Measurements from ENCODE around the gene STUB1.

The STUB1 gene

DNA sequence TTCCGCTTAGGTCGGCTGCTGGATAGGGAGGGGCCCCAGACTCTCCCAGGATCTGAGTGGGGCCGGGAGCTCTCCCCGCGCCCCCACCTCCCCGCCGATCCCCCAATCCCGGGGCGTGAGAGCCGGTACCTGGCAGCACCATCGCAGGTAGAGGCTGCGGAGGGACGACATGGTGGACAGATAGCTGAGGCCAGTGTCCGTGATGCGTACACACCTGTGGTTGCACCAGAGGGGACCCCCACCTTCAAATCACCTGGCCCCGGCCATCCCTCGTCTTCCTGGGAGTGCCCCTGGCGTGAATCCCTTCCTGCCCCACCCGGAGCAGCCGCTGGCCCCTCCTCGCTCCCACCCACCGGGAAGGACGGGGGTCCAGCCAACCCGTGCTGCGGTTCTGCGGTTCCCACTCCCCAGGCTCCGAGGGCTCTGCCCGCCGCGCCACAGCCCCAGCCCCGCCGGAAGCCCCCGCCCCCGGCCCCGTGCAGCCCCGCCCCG is 14.7 kb downstream of the STUB1 start:
- no peak for DNase-seq (ENCODE audit: low spot score)

DNA sequence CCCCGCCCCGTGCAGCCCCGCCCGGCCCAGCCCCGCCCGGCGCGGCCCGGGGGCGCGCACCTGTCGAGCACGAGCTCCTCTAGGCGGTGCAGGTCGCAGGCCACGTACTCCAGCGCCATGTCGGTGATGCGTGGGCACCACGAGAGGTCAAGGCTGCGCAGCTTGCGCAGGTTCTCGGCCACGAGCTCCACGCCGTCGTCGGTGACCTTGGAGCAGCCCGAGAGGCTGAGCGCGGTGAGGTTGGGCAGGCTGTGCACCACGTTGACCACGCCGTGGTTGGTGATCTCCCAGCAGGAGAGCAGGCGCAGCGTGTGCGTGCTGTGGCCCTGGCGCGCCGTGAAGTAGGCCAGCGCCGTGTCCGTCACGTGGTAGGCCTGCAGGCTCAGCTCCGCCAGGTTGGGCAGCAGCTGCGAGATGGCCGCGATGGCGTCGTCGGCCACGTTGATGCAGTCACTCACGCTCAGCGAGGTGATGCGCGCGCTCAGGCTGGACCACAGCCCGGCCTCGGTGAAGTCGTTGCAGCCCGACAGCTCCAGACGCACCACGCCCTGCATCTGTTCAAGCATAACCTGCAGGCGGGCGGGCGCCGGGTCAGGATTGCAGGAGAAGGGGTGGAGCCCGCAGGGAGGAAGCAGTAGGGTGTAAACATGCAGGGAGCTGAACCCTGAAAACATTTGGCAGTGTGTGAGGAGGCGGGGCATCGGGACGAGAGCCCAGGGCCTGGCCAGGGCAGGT is 15.3 kb downstream of the STUB1 start:
- no peak for DNase-seq (ENCODE audit: low spot score)

DNA sequence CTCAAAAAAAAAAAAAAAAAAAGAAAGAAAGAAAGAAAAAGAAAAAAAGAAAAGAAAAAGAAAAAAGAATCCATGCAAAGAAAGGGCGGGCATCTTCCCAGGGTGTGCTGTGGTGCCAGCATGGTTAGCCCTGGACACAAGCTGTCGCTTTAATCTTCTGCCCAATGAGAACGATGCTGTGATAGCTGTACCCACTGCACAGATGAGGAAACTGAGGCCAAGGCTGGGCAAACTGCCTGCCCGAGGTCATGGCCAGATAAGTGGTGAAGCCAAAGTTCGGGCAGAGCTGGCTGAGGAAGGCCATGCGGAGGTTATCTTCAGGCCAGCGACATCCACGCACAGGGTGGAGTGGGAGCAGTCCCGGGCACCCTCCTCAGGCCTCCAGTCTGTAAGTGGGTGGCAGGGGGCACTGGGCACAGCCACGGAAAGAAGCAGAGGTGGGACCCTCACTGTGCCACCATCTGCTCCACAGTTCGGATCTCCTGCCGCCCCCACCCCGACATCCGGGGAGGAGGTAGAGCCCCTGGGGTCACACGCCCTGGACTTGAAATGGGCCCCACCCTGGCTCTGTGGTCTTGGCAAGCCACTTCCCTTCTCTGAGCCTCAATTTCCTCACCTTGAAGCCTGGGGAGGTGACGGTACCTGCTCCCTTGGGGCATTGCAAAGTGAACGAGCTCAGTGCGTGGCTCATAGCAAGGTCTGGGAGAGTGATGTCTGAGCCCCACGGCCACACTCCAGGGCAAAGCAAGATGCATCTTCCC is 18.9 kb downstream of the STUB1 start:
- DNase-seq (ENCODE audit: low spot score): no peak

DNA sequence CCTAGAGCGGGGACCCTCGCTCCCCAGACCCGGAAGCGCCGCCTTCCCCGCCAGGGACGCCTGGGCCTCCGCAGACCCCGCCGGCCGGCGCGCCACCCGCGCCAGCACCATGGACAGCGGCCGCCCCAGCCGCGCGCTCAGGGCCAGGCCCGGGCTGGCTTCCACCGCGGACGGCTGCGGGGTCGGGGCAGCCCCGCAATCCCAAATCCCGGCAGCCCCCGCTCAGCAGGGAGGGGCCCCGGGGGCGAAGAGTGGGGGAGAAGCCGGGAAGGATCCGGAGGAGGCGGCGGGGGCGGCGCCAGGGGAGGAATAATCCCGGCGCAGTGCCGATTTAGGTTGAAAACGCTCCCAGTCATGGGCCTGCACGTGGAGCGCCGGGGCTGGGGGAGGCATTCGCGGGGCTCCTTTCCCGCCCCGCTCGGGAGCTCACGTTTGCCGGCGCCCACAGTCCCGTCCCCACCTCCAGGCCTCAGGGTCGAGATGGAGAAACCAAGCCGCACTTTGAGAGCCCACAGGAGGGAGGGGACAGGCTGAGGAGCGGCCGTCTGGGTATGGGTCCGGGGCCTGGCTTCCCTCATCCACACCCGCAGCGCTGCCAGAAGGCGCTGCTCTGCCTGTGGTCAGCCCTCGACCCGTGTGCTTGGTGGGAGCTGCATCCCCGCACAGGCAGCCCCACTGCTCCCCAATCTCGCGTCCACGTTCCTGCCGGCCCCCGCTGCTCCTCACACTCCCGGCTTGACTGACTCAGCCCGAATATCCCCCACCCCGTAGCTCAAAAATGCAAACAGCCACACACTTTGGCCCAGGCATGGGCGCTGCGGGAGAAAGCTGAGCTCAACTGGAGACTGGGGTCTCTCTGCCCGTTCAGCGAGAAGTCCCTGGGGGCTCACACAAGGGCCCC is 20.7 kb downstream of the STUB1 start:
- no peak for DNase-seq (ENCODE audit: low spot score)

DNA sequence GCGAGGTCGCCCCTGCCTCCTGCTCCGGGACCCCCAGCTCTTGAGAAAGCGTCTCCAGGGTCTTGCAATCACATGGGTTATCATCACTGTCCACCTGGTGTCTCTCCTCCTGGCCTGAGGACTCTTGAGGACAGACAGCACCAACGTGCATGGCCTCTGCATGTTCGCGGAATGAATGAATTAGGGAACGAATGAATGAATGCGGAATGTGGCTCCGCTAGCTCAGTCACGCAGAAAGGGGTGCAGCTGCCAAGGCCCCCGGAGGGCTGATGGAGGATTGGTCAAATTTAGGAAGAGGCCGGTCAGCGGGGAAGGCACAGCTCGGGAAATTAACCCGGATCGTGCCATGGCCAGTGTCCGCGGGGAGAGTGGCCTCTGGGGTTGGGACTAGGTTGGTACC is 22.1 kb downstream of the STUB1 start:
- no peak for DNase-seq (ENCODE audit: low spot score)

DNA sequence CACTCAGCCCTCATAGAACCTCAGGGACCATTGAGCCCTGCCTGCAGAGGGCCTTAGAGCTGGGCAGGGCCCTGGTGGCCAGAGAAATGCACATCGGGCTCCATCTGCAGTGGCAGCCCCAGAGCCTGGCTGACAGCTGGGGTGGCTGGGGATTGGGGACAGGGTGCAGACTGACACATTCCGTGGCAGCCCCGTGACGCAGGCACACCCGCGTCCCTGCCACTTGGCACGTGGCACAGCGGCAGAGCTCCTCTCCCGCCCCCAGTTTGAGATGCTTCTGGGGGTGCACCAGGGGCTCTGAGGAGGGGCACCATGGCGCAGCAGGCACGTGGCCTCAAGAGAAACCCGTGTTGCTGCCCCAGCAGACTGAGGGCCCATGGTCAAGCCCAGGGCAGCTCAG is 23.2 kb downstream of the STUB1 start:
- no peak for DNase-seq (ENCODE audit: low spot score)

DNA sequence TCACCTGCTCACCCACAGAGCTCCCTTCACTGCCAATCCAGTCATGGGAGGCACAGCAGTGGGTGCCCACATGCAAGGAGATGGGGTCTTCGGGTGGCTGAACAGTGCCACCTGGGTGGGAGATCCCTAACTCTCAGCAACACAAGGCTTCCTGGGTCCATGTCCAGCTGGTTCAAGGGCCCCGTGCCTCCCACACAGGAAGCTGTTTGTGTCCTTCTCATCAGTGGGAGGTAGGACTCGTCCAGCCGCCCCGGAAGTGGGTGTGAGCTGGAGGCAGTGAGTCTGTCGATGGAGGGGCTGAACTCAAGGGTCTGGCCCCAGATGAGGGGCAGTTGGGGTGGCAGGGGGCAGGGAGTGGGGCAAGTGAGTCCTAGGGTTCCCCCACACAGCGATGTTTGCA is 23.8 kb downstream of the STUB1 start:
- no peak for DNase-seq (ENCODE audit: low spot score)

DNA sequence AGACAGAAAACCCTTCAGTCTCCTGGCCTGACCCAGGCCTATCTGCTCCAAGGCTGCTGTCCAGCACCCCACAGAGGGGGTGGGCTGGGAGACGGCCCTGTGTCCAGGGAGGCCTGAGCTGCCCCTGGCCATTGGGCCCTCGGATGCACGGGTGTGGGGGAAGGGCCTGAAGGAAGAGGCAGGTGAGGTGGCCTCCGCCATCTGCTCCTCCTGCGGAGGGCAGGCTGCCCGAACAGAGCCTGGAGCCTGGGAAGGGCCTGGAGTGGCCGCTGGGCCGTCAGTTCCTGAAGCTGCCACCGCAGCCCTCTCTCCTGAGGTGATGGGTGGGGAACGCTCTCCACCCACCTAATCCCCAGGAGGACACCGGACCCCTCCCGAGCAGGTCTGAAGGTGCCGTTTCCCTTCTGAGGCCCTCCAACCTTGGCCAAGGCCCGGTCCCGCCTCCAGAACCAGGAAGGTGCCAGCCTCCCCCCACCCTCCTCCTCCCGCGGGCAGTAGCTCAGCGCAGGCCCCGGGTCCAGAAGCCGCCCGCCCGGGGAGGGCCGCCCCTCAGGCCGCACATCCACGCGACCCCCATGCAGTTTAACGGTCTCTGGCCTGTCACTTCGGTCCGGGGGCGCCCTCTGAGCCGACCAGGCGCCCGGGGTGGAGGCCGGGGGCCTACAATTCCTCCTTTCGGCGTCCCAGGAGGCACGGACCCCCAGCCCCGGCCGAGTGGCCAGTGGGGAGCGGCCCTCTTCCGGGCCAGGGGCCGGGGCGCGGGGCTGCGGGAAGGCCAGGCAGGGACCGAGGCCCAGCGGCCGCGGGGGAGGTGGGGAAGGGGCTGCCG is 24.6 kb downstream of the STUB1 start:
- DNase-seq (ENCODE audit: low spot score): no peak

DNA sequence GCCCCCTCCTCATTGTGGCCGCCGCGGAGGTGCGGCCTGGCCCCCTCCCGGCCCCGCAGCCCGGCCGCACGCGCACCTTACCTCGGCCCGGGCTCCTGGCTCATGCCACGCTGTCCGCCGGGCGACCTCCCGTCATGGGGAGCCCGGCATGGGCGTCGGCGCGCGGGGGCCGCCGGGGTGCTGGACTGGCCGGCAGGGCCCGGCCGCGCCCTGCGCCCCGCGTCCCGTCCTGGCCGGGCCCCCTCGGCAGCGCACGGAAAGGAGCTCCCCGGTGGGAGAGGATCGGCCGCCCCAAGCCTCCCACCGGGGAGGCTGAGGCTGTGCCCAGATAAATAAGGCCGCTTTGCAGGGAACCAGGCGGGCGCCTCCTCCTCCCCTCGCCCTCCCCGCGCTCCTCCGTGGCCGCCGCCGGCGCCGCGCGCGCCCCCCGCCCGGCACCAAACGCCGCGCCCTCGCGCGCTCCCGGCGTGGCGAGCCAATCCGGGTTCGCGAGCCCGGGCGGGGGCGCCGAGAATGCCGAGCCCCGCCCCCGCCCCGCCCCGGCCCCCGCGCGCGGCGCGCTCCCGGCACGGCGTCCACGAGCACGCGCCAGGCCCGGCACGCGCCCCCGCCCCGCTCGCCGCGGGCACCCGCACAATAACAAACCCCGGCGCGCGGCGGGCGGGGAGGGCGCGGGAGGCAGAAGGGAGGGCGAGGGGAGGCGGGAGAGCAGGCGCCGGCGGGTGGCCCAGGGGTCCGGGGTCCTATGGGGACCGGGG is 25.4 kb downstream of the STUB1 start, which contains the start of gene FBXL16:
Gene FBXL16 (minus strand): TSS at position 371 of the 758 bp plus-strand sequence. CDS start 8,396 bp downstream, outside the sequence.
- no peak for DNase-seq (ENCODE audit: low spot score)

DNA sequence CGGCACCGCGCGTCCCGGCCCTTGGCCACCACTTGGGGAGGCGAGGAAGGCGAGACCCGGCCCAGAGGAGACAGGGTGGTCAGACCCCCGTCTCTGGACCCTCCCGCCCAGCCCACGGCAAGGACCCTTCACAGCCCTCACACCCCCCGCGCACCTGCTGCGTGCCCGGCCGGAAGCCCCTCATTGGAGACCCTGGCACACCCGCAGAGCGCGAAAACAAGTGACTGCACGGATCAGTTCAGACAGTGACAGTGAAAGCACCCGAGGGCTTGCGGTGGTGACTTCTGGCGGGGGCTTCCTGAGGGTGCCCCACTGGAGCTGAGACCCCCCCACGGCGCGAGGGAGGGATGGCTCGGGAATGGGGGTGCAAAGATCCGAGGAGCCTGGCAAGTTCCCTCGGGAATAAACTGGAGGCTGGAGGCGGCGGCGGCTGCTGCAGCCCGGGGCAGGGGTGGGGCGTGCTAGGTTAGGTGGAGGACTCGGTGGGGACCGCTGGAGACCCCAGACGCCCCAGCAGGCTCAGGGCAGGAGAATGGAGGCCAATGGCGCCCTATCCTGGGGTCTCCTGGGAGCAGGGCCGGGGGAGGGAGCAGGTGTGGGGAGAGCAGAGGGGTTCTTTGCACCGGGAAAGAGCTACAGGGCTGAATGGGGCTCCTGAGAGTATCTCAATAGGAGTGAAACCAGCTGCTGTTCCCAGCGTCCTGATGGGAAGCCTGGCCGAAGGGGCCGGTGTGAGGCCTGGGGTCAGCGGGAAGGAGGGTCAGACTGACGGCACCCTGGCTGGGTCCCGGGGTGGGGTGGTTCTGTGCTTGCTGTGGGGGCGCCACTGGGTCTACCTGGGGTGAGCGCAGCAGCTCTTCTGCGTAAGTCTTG is 26.2 kb downstream of the STUB1 start:
- DNase-seq (ENCODE audit: low spot score): no peak

DNA sequence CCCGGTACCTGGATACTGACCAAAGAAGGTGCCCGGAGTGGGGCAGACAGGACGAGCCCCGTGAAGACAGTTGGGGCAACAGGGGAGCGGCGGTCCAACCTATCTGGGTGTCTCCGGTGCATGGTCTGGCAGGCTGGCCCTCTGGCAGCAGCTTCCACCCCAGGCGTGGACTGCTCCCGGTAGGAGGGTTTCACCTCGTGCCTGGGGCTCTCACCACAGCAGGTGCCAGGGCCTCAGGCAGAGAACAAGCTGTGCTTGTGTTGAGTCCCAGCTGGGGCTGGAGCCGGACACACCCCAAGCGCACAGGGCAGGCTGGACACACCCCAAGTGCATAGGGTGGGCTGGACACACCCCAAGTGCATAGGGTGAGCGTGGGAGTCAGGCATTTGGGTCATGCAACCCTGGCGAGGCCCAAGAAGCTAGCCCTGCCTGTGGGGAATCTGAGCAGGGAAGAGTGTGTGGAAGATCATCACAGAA is 26.9 kb downstream of the STUB1 start:
- no peak for DNase-seq (ENCODE audit: low spot score)

DNA sequence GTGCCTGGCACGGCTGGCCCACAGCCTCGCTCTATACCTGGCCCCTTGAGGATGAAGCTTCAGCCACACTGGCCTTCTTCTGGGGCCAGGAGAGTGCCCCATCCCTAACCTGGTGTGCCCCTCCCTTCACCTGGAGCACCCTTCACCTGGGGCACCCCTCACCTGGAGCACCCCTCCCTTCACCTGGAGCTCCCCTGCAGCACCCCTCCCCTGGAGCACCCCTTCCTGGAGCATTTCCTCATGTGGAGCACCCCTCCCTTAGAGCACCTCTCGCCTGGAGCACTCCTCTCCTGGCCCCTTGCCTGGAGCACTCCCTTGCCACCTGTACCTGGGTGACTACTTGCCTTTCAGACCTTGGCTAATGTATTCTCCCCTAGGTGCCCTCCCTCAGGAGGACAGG is 27.8 kb downstream of the STUB1 start:
- no peak for DNase-seq (ENCODE audit: low spot score)

DNA sequence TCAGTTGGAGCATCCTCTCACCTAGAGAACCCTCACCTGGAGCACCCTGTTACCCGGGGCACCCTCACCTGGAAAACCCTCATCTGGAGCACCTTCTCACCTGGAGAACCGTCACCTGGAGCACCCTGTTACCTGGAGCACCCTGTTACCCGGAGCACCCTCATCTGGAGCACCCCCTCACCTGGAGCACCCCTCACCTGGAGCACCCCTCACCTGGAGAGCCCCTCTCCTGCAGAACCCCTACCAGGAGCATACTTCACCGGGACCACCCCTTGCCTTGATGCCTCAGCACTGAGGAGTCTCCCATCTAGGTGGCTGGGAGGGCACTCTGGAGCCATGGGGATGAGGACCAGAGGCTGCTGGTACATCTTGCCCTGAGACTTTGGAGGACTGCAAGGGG is 28.7 kb downstream of the STUB1 start:
- DNase-seq (ENCODE audit: low spot score): no peak

DNA sequence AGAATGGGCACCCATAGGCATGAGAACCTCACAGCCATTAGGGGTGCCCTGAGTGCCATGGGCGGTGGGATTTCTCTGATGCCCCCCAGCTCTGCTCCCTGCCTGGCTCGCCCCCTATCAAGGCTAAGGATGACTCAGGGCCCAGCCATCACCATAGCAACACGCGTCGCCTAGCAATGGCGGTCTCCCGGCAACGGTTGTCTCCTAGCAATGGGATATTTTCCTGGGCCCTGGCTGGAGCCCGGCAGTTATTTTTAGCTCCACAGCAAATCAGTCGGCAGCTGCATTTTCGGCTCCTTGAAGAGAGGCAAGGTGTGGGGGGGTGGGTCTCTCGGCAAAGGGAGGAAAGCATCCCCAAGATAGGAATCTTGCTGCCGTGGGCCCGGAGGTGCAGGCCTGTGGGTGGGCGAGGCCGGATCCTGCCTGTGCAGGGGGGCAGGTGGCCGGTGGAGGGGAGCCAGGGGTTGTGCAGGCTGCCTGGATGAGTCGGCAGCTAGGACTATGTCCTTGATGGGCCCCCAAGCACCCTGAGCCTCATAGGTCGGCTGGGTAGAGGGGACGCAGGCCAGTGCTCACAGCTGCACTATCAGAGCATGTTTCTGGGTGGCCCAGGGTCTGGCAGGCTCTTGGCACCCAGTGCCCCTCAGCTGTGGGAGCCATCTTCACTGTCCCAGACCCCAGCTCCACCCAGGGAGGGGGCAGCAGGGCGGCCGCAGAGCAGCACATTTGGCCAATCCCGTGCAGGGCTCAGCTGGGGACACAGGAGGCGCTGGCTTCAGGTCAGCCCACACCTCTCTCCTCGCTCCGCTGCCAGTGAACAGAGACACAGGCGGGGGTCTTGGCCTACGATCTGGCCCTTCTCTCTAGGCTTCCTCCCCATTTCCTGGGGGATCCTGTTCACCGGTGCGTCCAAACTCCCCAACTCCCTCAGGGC is 29.6 kb downstream of the STUB1 start:
- DNase-seq (ENCODE audit: low spot score): peak; percentile 96

DNA sequence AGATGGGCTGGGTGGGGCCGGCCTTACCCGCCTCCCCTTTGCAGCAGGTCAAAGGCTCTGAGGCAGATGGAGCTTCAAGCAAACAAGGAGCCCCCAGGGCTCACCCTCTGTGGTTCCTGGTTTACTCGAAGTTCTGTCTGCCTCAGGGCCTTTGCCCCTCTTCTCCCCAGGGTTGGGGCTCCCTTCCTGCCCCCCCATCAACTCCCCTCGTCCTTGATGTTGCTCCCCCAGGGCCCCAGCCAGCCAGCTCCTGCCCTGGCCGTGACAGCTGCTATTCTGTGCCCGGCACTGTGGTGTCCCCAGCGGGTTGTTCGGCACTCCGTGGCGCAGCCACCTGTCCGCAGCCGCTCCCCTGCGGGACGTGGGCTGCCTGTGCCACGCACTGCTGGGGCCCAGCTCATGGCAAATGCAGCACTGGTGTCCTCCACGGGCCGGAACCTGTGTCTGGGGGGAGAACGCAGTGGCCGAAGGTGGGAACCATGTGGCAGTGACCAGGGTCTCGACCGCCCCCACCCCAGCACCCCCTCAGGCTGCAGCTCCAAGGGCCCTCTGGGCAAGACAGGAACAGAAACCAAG is 30.4 kb downstream of the STUB1 start:
- DNase-seq (ENCODE audit: low spot score): no peak

DNA sequence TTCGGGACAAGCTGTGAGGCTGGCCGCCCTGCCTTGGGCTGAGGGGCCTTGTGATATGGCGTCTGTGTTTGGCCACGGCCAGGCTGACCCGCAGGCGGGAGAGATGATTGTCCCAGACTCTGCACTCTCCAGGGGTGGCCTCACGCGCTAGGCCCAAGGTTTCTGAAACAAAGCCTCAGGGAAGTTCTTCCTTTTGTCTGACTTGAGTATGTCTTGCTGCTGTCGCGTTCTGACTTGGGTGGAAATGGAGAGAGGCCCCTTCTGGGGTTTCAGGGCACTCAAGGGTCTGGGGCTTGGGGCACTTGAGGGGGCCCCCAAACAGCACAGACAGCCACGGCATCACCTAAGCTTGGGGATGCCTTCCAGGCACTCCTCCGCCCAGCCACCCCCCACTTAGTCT is 30.9 kb downstream of the STUB1 start:
- no peak for DNase-seq (ENCODE audit: low spot score)

DNA sequence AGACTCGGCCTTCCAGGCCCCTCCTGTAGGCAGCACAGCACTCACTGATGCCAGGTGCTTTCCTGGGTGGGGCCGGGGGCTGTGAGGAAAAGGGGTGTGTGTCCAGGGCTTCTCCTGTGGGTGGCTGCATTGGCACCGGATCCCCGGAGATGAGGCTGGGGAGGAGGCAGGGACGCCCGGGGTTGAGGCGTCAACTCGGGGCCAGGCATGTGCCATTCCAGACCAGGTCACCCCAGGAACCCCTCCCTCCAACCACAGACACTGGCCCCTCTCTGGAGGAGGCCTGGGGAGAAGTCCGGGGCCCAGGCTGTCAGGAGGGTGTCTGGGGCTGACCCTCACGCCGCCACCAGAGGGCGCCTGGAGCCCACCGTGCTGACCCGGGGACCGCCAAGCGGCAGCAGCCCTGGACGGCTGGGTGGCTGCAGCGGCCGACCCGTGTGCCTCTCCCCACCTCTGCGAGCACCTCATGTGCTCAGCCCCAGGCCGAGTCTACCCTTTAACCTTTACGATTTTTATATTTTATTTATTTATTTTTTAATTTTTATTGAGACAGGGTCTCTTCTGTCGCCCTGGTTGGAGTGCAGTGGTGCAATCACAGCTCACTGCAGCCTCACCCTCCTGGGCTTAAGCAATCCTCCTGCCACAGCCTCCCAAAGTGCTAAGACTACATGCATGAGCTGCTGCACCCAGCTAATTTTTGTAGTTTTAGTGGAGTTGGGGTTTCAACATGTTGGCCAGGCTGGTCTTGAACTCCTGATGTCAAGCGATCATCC is 31.5 kb downstream of the STUB1 start:
- peak; percentile 59 for DNase-seq (ENCODE audit: low spot score)
